Vagina (tissue), 2 donors: ENCODE data around the gene ARAP3. TPM values are rescaled to one million over a fixed set of nuclear protein-coding genes. Genes with fewer than 3 reads are reported as not detected.

Source experiments
- DNase-seq, 2 donors: peaks; one replicate each; pipeline ENCODE4 v3.0.0-alpha.2; 2017; ENCODE audit errors: extremely low spot score in 2 of 2
- H3K27ac ChIP-seq: fragments of 200-600 bp; sonication (generic); one replicate; pipeline ENCODE4 v1.5.1; 2019
- H3K27me3 ChIP-seq: fragments of 200-600 bp; sonication (generic); one replicate; pipeline ENCODE4 v1.5.1; 2019
- H3K36me3 ChIP-seq, 2 donors: fragments of 200-600 bp; sonication (generic); one replicate each; pipeline ENCODE4 v1.5.1; 2017 to 2019
- H3K4me1 ChIP-seq: fragments of 200-600 bp; sonication (generic); one replicate; pipeline ENCODE4 v1.5.1; 2019
- H3K4me3 ChIP-seq, 2 donors: fragments of 200-600 bp; sonication (generic); 1 replicate in 1 of 2; 2 replicates in 1 of 2; pipeline ENCODE4 v1.5.1; 2016 to 2019
- H3K9me3 ChIP-seq: fragments of 200-600 bp; sonication (generic); one replicate; pipeline ENCODE4 v1.5.1; 2019
- CTCF ChIP-seq, 3 experiments: fragments of 450-650 bp in 2 of 3; fragments of 200-600 bp in 1 of 3; sonication (generic) in 1 of 3; IDR thresholded peaks; one replicate each; pipeline ENCODE4 v1.5.1; 2017 to 2019; ENCODE audit warnings: antibody characterized with exemption in 3 of 3, mild to moderate bottlenecking in 2 of 3, moderate library complexity in 2 of 3
- POLR2A ChIP-seq, 2 donors: fragments of 450-650 bp; IDR thresholded peaks; one replicate each; pipeline ENCODE4 v1.6.1; 2017; ENCODE audit warnings: antibody characterized with exemption in 2 of 2, mild to moderate bottlenecking in 2 of 2, moderate library complexity in 2 of 2
- POLR2AphosphoS5 ChIP-seq, 2 donors: sonication (generic); formaldehyde crosslinking; IDR thresholded peaks; one replicate each; pipeline ENCODE4 v1.9.0; 2017; ENCODE audit warnings: antibody characterized with exemption in 2 of 2, mild to moderate bottlenecking in 2 of 2, low read depth in 1 of 2; ENCODE audit not compliant: insufficient read depth in 1 of 2
- intact Hi-C: fragments of 100-400 bp; cut with DNase I; formaldehyde crosslinking; loops from one replicate; pipeline ENCODE4 v1.15.1; 2023
- total RNA-seq: library from RNA; depleted of rRNA; stranded (reverse); fragments of >200 nt; gene quantifications from one replicate; pipeline ENCODE4 v1.2.3, GENCODE V29; 2016

Gene ARAP3
- total RNA-seq, 1 donor from 2014 or later = 13.3 TPM

- Histone ChIP-seq H3K9me3 (no peaks in the 10 kb centered on the region), H3K36me3 (no peaks in the 10 kb centered on the region), H3K4me3 (no peak overlapping the region), H3K27me3 (no peaks in the 10 kb centered on the region), H3K4me1 (peaks cover 21% of the 10 kb centered on the region), H3K27ac (no peak overlapping the region)
- no peak for DNase-seq
- no peak for TF ChIP-seq POLR2A (IDR thresholded peaks at IDR 0.05)
- no peak for TF ChIP-seq POLR2AphosphoS5 (IDR thresholded peaks at IDR 0.05; ENCODE audit: insufficient read depth in 1 of 2, low read depth in 1 of 2)
- TF ChIP-seq CTCF (IDR thresholded peaks at IDR 0.05) = no peak
- intact Hi-C loops = no loop called here
Measured at GRCh38 chr5:141706121-141706520, 24.1 kb upstream of the ARAP3 start.

- Histone ChIP-seq H3K27ac (no peak overlapping the region), H3K4me3 (no peak overlapping the region), H3K36me3 (no peaks in the 10 kb centered on the region), H3K27me3 (no peaks in the 10 kb centered on the region), H3K4me1 (peaks cover 21% of the 10 kb centered on the region), H3K9me3 (no peaks in the 10 kb centered on the region)
- TF ChIP-seq POLR2A (IDR thresholded peaks at IDR 0.05) = no peak
- no peak for DNase-seq
- intact Hi-C loops = no loop called here
Measured at GRCh38 chr5:141705469-141705868, 23.4 kb upstream of the ARAP3 start.

- no peak for DNase-seq
- no peak overlapping the region for H3K27ac ChIP-seq
- no peaks in the 10 kb centered on the region for H3K9me3 ChIP-seq
- intact Hi-C loops = no loop called here
- H3K4me1 ChIP-seq = peaks cover 21% of the 10 kb centered on the region
- H3K27me3 ChIP-seq = no peaks in the 10 kb centered on the region
- H3K4me3 ChIP-seq = no peak overlapping the region
- no peaks in the 10 kb centered on the region for H3K36me3 ChIP-seq
- TF ChIP-seq POLR2AphosphoS5 (IDR thresholded peaks at IDR 0.05; ENCODE audit: insufficient read depth in 1 of 2, low read depth in 1 of 2) (no peak), POLR2A (IDR thresholded peaks at IDR 0.05) (no peak), CTCF (IDR thresholded peaks at IDR 0.05) (no peak)
Measured at GRCh38 chr5:141704782-141705297, 22.8 kb upstream of the ARAP3 start.

- DNase-seq = no peak
- intact Hi-C loops = no loop called here
- H3K4me3 ChIP-seq = peak overlapping the region; percentile 44 to 49
- peaks cover 21% of the 10 kb centered on the region for H3K4me1 ChIP-seq
- no peaks in the 10 kb centered on the region for H3K27me3 ChIP-seq
- TF ChIP-seq POLR2A (IDR thresholded peaks at IDR 0.05) (no peak), CTCF (IDR thresholded peaks at IDR 0.05) (no peak)
- no peak overlapping the region for H3K27ac ChIP-seq
- H3K9me3 ChIP-seq = no peaks in the 10 kb centered on the region
- H3K36me3 ChIP-seq = no peaks in the 10 kb centered on the region
Measured at GRCh38 chr5:141703133-141703561, 21.1 kb upstream of the ARAP3 start.

GRCh38 chr5:141701360-141702119 is 19.5 kb upstream of the ARAP3 start:
- H3K27ac ChIP-seq = no peak overlapping the region
- H3K9me3 ChIP-seq = no peaks in the 10 kb centered on the region
- H3K4me1 ChIP-seq = peaks cover 21% of the 10 kb centered on the region
- peak overlapping the region in 1 of 2 donors; percentile 49 for H3K4me3 ChIP-seq
- H3K27me3 ChIP-seq = no peaks in the 10 kb centered on the region
- H3K36me3 ChIP-seq = no peaks in the 10 kb centered on the region
- no peak for TF ChIP-seq CTCF (IDR thresholded peaks at IDR 0.05)
- no peak for TF ChIP-seq POLR2A (IDR thresholded peaks at IDR 0.05)
- no peak for TF ChIP-seq POLR2AphosphoS5 (IDR thresholded peaks at IDR 0.05; ENCODE audit: insufficient read depth in 1 of 2, low read depth in 1 of 2)
- intact Hi-C loops = loop anchor here (1.0 kb wide), 1 partner anchor 178 kb away; no protein-coding TSS in a partner anchor
- no peak for DNase-seq
